Measurements from ENCODE around the gene CPT1C.

The CPT1C gene

DNA sequence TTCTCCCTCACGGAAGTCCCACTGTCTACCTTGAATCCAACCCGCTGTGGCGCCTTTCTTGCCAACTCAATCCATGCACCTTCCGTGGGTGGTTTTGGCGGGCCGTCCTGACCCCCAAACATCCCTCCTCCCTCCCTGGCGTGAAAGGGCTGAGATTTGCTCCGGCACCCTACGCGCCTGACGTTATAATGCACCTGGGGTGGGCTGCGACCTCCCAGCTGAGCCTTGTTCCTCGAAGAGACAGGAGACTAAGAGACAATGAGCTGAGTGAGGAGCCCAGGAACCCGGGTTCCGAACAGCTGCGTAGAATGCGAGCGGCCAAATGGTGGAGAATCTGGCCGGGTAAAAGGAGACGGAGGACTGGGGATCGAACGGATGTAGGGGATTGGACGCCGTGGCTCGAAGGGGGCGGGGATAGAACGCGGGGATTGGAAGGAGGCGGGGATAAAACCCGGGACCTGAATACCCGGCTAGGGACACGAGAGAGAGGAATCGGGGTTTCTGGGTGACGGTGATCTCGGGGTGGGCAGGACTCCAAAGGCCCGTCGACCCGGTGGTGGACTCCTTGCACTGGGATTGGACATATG is at the start of gene CPT1C:
Gene CPT1C (plus strand): TSS at position 461 of the 587 bp plus-strand sequence. CDS start 1,137 bp downstream, outside the sequence.
- no peak for DNase-seq

DNA sequence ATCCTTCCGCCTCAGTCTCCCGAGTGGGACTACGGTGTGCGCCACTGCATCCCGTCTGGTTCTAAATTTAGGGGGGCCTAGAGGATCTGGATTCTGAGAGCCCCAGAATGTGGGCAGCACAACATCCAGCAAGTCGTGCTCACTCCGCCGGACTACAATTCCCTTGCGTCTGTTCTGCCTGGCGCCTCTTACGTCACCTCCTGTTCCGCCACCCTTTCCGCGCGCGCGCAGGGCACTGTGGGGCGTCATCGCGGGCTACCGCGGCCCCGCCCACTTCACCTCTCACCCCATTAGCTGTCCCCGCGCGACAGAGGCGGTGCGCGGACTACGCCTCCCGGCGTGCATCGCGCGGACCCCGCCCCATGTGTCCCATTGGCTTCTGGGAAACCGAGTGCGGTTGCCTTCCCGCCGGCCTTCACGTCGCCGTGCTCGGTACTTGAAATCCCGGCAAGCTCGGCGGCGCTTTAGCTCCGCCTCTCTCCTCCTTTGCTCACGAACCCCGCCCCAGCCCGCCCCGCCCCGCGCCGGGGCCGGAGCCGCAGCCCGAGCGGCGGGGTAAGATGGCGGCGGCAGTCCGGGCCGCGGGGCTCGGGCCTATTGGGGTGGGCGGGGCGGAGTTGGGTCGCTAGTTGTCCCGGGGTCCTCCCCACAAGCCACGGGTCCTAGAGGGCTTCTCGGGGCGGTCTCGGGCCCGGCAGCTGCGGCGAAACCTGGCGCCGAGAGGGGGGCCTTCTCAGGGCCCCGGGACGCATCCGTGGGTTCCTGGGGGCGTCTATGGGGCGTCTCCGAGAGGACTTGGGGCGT is 49.0 kb upstream of the CPT1C start, which contains the start of gene SCAF1:
Gene SCAF1 (plus strand): TSS at position 522 of the 804 bp plus-strand sequence. CDS start 2,818 bp downstream, outside the sequence.
- DNase-seq: peak; percentile 96 to 98

DNA sequence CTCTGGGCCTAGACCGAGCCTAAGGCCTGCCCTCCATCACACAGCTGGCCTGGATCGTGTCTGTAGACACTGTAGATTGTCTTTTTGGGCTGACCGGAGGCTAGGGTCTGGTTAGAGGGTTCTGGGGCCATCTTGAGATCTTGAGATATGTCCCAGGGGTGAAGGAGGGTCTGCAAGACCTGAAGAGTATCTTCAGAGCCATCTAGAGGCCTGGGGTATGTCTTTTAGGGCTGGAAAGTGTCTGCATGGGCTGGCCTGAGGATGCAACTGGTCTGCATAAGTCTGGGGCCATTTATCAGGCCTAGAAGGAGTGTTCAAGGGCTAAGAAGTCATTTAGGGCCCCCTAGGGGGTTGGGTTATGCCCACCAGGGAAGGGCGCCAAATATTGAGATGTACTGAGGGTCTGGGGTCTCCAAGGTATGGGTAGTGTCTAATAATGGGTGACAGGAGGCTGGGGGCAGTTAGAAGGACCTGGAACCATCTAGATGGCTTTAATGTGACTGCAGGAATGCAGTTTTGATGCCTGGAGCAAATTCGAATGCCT is 48.4 kb upstream of the CPT1C start:
- DNase-seq: no peak

DNA sequence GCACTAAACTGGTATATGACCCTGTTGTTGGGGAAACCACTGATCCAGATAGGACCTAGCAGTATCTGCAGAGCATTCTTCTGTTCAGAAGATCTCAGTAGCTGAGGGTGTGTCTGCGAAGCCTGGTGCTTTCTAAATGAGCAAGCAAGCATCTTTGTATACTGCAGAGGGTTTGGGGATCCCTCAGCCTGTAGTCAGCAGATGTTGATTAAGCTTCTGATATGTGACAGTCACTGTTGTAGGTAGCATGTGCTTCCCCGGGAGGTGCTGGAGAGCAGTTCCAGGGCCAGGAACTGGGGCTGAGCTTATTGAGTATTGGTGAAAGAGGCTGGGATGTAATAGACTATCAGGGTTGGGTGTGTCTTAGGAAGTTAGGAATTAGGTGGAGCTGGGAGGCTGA is 47.5 kb upstream of the CPT1C start:
- DNase-seq: no peak

DNA sequence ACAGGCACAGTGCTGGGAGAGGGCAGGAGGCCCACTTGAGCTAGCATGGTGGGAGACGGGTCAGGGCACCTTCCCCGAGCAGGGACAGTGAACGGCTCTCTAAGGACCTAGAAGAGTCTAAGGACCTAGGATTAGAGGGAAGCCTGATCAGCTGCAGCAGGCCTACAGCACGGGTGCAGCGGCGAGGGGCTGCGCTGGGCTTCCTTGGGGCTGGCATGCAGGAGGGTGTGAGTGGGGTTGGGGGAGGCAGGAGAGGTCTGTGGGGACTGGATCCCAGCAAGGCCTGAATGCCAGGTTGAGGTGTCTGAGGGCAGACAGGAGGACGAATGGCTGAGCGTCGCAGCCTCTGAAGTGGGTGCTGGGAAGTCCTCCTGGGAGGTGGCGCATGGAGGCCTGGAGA is 45.3 kb upstream of the CPT1C start:
- DNase-seq: no peak

DNA sequence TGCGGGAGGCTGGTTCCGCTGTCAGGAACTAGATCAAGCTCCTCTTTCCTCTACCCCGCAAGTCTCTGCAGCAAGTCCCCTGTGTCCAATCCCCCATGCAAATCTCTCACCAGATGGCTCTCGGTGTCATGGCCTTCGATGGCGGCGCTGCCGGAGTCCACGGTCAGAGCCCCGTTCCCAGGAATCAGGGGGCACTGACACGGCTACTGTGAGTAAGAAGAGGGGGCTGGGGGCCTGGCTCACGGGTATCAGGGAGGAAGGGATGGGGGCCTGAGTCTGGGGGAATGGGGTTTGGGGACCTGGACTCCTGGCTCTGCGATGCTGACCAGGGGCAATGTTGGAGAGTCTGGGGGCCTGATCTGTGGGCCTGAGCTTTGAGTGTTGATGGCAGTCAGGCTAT is 44.9 kb upstream of the CPT1C start:
- no peak for DNase-seq

DNA sequence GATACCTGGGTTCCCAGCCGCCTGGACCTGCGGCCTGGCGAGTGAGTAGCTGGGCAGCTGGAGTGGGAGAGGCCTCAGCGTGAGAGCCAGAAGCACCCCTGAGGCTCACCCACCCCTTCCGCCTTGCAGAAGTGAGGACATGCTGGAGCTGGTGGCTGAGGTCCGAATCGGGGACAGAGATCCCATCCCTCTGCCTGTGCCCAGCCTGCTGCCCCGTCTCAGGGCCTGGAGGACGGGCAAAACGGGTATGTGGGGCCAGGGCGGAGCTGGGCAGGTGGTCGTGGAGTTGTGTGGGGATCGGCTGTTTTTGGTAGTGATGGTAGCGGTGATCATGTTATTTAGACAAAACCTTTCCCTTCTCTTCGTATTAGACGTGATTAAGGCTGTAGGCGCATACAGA is 44.3 kb upstream of the CPT1C start:
- no peak for DNase-seq

DNA sequence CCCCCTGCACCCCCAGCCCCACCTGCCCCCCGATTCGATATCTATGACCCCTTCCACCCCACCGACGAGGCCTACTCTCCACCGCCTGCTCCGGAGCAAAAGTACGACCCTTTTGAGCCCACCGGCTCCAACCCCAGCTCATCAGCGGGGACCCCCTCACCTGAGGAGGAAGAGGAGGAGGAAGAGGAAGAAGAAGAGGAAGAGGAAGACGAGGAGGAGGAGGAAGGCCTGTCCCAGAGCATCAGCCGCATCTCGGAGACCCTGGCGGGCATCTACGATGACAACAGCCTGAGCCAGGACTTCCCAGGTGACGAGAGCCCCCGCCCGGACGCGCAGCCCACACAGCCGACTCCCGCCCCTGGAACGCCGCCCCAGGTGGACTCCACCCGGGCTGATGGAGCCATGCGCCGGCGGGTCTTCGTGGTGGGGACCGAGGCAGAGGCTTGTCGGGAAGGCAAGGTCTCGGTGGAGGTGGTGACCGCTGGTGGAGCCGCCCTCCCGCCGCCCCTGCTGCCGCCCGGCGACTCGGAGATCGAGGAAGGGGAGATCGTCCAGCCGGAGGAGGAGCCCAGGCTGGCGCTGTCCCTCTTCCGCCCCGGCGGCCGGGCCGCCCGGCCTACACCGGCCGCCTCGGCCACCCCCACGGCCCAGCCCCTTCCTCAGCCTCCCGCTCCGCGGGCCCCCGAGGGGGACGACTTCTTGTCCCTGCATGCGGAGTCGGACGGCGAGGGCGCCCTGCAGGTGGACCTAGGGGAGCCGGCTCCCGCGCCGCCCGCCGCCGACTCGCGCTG is 39.7 kb upstream of the CPT1C start:
- DNase-seq: no peak

DNA sequence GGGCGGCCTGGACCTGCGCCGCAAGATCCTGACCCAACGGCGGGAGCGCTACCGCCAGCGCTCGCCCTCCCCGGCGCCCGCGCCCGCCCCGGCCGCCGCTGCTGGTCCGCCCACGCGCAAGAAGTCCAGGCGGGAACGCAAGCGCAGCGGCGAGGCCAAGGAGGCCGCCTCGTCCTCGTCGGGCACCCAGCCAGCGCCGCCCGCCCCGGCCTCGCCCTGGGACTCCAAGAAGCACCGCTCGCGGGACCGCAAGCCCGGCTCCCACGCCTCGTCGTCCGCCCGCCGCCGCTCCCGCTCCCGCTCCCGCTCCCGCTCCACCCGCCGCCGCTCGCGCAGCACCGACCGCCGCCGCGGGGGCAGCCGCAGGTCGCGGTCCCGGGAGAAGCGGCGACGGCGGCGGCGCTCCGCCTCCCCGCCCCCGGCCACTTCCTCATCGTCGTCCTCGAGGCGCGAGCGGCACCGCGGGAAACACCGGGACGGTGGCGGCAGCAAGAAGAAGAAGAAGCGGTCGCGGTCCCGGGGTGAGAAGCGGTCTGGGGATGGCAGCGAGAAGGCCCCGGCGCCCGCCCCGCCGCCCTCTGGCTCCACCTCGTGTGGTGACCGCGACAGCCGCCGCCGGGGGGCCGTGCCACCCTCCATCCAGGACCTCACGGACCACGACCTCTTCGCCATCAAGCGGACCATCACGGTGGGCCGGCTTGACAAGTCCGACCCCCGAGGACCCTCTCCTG is 38.9 kb upstream of the CPT1C start:
- DNase-seq: no peak

DNA sequence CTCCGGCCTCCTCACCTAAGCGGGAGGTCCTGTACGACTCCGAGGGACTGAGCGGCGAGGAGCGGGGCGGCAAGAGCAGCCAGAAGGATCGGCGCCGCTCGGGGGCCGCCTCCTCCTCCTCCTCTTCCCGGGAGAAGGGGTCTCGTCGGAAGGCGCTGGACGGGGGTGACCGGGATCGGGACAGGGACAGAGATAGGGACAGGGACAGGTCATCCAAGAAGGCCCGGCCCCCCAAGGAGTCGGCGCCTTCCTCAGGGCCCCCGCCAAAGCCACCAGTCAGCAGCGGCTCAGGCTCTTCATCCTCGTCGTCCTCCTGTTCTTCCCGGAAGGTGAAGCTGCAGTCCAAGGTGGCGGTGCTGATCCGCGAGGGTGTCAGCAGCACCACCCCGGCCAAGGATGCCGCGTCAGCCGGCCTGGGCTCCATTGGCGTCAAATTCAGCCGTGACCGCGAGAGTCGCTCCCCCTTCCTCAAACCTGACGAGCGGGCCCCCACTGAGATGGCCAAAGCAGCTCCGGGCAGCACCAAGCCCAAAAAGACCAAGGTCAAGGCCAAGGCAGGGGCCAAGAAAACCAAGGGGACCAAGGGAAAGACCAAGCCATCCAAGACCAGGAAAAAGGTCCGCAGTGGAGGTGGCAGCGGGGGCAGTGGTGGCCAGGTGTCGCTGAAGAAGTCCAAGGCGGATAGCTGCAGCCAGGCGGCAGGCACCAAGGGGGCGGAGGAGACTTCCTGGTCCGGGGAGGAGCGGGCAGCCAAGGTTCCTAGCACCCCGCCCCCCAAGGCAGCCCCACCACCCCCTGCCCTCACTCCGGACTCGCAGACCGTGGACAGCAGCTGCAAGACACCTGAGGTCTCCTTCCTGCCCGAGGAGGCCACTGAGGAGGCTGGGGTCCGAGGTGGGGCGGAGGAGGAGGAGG is 38.1 kb upstream of the CPT1C start:
- DNase-seq: no peak

DNA sequence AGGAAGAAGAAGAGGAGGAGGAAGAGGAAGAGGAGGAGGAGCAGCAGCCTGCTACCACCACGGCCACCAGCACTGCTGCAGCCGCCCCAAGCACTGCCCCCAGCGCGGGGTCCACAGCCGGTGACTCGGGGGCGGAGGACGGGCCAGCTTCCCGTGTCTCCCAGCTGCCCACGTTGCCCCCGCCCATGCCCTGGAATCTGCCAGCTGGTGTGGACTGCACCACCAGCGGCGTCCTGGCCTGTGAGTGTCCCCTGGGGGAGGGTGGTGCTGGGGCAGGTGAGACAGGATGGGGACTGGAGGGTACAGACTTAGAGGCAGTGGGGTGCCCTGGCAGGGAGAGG is 37.5 kb upstream of the CPT1C start:
- DNase-seq: no peak

DNA sequence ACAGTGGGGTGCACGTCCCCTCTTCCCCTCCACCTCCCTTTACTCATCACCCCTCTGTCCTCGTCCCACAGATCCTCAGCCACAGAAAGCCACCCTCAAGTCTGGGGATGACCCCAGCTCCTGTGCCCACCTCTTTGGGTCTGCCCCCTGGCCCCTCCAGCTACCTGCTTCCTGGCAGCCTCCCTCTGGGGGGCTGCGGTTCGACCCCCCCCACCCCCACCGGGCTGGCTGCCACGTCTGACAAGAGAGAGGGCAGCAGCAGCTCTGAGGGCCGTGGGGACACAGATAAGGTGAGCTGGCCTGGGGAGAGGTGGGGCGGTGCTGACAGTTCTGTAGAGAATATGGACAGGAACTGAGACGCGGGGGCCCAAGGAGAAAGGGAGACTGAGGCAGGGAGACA is 36.3 kb upstream of the CPT1C start:
- no peak for DNase-seq

DNA sequence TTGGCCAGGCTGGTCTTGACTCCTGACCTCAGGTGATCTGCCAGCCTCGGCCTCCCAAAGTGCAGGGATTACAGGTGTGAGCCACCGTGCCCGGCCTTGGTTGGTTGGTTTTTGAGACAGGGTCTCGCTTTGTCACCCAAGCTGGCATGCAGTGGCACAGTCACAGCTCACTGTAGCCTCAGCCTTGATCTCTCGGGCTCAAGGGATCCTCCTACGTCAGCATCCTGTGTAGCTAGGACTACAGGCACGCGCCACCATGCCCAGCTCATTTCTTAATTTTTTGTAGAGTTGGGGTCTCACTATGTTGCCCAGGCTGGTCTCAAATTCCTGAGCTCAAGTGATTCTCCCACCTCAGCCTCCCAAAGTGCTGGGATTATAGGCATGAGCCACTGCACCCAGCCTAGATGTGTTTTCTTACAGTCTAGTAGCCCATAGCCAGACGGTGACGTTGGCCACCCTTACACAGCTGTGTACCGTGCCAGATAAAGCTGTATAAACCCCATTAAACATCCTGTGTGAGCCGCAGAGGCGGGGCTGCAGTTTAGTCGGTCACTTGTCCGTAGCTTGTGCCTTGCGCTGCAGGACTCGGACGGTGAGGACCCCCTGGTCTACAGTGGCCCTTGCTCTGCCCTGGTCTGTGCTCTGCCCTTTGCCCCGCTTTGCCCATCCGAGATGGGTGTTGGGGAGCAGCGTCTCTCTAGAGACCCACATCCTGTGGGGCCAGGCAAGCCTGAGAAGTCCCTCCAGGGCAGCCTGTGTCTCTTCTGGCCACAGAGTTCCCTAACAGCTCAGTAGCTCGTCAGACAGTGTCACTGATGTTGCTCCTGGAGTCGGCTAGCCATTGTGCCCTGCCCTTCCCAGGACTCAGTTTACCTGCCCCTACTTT is 35.1 kb upstream of the CPT1C start:
- no peak for DNase-seq

DNA sequence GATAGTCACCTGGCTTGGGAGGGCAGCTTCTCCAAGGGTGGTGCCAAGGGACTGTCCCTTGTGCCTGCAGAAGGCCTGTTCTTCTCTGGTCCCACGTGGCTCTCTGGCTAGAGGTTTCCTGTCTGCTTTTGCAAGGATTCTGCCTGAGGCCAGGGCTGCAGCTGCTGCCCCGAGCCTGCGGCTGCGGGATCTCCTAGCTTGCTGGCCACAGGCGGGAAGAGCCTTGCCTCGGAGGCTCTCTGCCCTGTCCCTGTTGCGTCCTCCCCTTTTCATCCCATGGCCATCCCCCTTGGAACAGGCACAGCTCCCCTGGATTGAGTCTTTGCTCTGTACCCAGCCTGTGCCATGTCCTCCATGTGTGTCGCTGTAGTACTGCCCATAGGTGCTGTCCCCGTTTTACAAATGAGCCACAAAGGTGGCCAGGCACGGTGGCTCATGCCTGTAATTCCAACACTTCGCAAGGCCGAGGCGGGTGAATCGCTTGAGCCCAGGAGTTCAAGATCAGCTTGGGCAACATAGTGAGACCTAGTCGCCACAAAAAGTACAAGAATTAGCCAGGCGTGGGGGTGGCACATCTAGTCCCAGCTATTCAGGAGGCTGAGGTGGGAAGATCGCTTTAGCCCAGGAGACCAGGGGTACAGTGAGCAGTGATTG is 34.3 kb upstream of the CPT1C start:
- DNase-seq: no peak

DNA sequence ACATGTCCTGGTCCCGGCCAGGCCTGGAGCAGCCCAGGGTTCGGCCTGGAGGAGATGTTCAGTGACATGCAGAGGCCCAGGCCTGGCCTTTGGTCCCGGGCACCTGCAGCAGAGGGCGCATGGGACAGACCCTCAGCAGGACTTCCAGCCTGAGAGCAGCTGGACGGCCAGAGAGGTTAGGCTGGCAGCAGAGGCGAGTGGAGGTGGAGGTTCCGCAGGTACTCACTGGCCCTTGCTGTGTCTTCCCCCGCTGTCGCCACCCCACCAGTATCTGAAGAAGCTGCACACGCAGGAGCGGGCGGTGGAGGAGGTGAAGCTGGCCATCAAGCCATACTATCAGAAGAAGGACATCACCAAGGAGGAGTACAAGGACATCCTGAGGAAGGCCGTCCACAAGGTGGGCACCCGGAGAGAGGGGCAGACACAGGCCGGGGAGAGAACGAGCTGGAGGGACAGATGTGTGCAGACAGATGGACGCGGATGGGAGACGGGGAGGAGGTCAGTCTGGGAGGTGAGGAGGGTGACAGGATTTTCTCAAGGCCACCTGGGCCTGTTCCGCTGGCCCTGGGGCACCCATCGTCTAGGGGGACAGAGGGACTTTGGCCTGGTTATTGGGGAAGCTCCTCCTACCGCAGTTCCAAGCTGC is 33.3 kb upstream of the CPT1C start:
- DNase-seq: no peak

DNA sequence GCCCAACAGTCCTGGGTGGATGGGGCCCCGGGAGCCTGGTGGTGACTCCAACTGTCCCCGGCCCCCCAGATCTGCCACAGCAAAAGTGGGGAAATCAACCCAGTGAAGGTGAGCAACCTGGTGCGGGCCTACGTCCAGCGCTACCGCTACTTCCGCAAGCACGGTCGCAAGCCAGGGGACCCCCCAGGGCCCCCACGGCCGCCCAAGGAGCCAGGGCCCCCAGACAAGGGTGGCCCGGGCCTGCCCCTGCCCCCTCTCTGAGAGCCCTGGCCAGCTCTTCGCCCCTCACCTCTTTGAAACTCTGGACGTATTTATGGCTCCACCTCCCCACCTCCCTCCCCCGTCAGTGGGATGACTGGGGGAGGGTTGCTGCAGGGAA is 32.8 kb upstream of the CPT1C start:
- DNase-seq: no peak

DNA sequence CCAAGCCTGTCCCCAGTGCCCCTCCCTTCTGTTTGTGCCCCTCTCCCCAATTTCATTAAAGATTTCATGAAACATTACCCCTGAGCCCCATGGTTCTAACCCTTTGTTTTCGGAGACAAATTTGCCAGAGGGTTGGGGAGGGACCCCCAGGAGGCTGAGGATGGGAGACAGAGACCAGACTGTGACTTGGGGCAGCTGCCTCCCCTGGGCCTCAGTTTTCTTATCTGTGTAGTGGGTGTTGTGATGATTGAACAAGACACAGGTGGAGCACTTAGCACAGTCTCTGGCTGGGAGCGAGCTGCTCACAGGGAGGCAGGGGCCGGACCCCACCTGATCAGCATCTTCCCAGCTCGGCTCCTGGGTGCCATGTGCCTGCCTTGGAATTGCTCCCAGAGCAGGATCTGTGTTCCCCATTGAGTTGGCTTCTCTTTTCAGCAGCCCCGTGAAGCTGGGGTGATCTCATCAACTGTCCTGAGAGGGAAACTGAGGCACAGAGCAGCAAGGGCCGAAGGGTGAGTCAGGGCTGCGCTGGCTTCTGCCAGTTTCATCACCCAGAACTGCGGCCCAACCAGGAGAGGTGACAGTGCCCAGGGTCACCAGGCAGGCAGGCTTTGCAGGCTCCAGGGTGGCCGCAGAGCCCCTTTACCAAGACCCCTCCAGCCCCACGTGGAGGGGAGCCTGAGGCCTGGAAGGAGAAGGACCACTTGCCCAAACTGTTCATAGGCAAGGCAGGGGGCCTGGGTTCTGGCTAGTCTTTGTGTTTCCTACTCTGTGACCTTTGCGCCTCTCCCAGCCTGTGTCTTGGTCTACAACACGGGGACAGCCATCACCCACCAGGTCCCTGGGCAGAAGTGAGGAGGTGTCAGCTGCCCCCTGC is 32.1 kb upstream of the CPT1C start:
- DNase-seq: no peak

DNA sequence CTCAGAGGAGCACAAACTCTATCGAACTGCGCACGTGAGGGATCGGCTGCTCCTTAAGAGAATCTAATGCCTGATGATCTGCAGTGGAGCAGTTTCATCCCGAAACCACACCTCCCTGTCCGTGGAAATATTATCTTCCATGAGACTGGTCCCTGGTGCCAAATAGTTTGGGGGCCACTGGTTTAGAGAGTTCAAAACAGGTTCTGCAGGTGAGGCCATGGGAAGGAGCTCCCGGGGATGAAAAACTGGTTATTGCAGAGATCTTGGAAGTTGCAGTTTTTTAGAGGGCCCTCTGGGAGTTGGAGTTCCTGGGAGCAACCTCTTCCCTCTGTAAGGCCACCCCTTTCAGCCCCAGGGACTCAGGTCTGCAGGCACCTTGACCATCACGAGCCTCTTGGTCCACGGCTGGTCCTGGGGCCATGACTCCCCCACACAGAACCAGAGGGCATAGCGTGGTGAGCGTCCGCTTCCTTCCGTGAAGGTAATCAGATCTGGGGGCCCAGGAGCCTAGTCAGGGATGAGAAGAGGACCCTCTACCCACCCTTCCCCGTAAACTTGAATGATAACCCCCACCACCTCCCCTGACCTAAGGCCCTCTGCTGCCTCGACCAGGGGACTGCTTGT is 30.5 kb upstream of the CPT1C start:
- no peak for DNase-seq
